HG02852 (cell line): ENCODE results near the gene CHRNA4.

Experiments
- ATAC-seq: cut with Tn5 transposase; IDR thresholded peaks from one replicate; pipeline ENCODE4 v1.9.1; 2021; ENCODE audit warnings: mild to moderate bottlenecking, moderate library complexity; ENCODE audit not compliant: unreplicated experiment

CHRNA4 gene

GRCh38 chr20:63379296-63379695 is 18.1 kb upstream of the CHRNA4 start:
- no peak for ATAC-seq

DNA sequence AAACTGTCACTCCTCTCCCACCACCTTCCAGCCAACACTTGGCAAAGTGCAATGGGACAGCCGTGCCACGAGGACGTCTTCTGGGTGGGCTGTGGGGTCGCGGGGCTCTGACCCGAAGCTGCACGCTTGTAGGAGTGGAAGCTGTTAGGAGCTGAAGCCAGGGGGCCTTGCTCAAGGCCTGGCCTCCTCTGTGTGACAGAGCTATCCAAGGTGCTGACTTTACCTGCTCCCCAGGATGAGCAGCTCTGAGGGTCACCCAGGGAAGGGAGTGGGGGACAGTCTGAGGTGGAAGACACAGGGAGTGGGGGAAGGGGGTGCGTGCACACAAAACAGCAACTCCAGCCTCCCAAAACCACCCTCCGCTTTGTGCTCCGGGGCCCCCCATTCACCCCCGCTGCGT is 17.5 kb upstream of the CHRNA4 start:
- ATAC-seq: no peak

DNA sequence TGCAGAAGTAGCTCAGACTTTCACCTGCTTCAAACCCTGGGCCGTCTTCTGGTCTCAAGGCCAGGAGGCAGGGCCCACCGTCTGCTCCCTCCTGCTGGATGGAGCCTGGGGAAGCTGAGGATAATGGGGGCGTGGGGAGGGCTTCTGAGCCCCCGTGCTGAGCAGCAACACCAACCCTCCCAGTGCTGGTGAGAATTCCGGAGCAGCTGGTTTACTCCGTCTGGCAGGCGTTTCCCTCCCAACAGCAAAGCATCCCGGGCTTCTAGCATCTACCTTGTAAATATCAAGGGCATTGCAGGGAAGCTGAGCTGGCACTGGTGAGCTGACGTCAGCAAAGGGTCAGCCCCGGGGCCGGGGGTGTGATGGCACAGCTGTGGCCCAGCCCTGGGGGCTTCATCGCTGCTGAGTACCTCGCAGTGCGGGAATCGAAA is 16.8 kb upstream of the CHRNA4 start:
- ATAC-seq: no peak

DNA sequence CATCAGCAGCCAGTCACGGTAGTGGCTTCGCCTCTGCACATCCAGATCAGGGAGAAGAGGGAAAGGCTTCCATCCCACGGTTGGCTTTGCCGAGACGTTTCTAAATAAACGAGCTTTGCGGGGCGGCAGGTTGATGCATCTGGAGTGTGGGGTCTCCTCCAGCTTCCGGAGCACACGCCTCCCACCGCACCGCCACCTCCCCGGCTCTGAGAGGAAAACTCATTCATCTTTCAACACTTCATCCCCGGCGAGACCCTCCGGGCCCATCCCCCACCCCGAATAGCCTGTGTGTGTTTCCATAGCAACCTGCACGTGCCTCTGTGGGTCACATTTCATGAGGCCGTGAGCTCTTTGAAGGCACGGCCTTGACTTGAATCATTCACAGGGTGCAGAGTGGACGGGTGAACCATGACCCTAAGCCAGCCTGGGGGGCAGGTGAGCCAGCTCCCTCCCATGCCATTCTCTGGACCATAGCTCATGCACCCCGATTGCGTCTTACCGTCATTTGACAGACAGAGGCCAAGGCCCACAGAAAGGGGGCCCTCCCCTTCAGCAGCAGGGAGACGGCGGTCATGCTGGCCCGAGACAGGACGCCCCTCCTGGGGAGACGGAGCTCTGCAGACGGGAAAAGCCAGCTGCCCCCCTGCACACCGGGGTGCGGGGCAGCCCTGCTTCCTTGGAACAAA is 16.2 kb upstream of the CHRNA4 start:
- no peak for ATAC-seq

DNA sequence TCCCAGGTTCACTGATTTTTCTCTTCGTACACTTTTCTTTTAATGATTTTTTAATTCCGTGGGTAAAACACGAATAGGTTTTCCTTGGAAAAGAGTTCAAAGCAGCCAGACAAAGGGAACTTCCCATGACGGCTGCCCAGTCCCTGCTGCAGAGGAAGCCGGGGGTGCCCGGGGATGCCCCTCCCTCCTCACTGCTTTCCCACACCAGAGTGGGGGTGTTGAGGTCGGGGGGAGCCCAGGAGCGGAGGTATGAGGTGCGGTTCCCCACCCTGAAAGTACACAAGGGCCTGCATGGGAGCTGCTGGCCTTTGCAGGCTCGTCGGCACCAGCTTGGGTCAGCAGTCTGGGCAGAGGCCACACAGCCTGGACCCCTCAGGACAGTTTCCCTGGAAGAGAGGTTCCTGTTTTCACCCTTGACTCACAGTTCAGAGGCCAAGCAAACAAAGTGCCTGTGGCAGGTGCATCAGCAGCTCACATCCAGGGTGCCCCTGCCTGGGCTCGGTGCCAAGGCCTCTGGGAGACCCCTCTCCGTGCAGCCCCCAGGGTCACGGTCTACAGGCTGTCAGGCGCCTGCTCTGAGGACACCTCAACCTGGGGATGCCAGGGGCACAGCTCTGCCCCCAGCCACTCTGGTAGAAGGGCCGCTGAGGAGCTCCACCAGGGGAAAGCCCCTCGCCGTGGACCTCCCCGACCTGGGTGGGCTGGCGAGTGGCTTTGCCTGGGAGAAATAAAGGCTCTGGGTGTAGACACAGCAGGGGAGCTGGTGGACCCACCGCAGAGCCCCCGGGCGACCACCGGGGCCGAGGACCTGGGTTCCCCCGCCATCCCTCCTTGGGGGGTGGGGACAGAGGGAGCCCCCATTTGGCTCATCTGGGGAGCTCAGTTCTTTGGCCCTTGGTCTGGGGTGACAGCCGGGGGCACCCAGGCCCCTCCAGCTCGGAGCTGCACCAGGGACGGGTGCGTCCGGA is 15.4 kb upstream of the CHRNA4 start:
- ATAC-seq: no peak

DNA sequence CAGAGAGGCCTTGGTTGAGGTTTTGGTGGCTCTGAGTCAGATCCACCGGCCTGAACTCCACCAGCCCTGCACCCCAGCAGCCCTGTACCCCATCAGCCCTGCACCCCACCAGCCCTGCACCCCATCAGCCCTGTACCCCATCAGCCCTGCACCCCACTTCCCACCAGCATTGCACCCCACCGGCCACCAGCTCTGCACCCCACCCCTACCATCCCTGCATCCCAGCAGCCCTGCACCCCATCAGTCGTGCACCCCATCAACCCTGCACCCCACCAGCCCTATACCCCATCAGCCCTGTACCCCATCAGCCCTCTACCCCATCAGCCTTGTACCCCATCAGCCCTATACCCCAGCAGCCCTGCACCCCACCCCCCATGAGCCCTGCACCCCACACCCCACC is 14.3 kb upstream of the CHRNA4 start:
- no peak for ATAC-seq

DNA sequence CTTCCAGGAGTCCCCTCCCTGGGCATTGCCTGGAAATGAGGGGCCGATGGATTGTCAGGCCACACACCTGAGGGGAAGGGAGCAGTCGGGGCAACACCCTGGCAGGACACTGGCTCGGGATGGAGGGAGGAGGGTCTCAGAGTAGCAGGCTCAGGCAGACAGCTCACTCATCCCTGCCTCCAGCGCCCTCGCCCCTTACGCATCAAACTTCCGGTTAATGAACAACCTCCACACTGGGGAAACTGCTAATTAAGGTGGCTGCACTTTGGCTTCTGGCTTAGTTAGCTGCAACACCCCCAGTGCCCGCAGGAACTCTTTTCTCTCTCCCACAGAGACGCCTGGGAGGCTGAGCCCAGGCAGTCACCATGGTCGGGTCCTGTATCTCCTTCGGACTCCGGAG is 13.4 kb upstream of the CHRNA4 start:
- ATAC-seq: no peak

DNA sequence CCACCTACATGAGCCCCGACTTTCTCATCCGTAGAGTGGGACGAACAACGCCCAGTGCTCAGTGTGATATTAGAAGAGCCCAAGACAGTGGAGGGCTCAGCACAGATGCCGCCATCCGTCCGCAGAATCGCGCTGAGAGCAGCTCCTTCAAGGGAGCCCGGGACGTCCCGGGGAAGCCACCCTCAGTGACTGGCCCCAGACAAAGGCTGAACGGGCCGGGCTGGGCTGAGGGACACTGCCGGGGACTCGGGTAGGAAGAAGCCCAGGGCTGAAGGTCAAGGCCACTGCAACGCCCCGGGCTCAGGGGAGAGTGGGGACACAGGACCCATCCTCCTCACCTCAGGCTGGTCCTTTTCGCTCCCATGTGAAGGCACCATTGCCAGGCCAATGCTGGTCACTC is 12.8 kb upstream of the CHRNA4 start:
- no peak for ATAC-seq

DNA sequence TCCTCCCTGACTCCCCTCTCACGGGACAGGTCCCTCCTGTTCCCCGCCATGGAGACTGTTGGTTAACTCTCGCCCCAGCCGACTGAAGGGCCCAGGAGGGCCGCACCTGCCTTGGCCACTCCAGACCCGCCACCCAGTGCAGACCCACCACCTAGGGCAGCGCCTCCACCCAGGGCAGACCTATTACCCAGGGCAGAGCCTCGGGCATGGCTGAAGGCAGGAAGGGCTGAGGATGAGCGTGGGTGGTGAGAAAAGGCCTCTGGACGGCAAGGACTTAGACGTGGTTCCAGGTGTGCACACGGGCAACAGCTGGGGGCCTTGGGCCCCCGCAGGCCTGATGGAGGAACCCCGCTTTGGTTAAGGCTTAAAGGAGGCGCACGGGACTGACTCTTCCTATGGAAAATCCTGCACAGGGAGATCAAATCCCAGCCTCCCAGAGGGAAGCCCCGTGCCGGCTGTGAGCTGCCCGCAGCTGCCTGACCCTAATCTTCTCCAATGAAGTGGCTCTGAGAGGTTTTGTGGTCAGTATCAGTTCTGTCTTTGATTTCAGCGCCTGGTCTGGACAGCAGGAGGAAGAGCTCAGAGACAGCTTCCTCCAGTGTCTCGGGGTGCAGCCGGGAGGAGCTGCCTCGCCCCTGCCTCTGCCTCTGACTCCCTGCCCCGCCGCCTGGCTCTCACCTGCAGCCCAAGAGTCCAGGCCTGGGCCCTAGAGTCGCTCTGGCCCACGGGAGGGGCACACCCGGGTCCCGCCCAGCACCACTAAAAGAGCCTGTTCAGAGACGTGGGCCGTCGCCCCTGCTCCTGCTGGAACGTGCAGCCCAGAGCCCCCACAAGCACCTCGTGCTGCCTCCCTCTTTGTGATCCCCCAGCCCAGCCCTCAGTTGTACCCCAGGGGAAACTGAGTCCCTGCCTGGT is 12.1 kb upstream of the CHRNA4 start:
- no peak for ATAC-seq

DNA sequence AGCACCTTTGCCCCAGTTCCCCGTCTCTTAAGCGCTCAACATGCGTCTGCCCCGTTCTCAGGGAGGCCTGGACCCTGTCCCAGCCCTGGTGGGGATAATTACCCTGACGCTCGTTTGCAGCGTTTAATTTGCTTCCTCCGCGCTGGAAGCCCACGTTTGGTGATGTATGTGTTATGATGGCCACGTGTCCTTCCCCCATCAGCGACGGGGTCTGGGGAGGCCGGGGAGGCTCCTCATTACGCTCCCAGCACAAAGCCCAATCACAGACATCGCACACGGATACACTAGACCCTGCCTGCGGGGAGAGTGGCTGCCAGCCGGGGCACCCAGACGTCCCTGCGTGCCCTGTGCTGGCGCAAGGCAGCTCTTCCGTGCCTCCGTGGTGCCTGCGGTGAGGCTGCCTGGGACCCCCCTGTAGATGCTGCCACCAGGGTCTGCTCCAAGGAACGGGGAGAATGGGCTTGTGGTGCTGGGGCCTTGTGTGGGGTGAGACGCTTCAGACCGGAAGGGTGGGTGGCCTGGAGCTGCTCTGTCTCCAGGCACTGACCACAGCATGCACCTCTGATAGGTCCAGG is 10.2 kb upstream of the CHRNA4 start:
- ATAC-seq: no peak

GRCh38 chr20:63370618-63371187 is 9.6 kb upstream of the CHRNA4 start:
- no peak for ATAC-seq

- ATAC-seq: no peak
Observed at GRCh38 chr20:63369724-63370617, 8.8 kb upstream of the CHRNA4 start.

GRCh38 chr20:63369024-63369530 is 7.9 kb upstream of the CHRNA4 start:
- no peak for ATAC-seq

GRCh38 chr20:63368151-63368550 is 7.0 kb upstream of the CHRNA4 start:
- no peak for ATAC-seq

DNA sequence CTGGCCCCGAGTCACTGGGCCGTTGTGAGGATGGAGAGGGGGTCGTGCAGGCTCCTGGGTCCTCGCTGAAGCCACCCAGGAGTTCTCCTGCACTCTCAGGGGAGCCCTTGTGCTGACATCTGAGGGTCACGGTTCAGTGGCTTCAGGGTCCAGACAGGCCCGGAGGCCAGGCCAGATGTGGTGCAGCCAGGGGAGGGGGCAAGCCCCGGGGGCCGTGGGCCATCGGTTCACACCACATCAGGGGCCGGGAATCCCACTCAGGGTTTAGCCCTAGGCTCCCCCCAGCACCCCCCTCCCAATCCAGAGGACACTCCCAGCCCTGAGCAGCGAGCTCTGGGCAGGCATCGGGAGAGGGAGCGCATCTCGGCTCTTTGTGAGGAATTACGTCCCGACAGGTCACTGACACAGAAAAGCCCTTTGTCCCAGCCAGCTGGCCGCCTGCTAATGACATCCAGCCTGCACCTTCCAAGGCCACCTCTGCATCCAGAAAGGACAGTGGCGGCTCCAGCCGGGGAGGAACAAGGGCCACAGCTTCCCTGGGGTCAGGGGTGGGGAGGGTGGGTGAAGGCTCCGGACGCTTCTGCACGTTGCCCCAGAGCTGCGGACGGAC is 6.4 kb upstream of the CHRNA4 start:
- ATAC-seq: no peak

- ATAC-seq: no peak
Observed at GRCh38 chr20:63366390-63367365, 5.5 kb upstream of the CHRNA4 start.

DNA sequence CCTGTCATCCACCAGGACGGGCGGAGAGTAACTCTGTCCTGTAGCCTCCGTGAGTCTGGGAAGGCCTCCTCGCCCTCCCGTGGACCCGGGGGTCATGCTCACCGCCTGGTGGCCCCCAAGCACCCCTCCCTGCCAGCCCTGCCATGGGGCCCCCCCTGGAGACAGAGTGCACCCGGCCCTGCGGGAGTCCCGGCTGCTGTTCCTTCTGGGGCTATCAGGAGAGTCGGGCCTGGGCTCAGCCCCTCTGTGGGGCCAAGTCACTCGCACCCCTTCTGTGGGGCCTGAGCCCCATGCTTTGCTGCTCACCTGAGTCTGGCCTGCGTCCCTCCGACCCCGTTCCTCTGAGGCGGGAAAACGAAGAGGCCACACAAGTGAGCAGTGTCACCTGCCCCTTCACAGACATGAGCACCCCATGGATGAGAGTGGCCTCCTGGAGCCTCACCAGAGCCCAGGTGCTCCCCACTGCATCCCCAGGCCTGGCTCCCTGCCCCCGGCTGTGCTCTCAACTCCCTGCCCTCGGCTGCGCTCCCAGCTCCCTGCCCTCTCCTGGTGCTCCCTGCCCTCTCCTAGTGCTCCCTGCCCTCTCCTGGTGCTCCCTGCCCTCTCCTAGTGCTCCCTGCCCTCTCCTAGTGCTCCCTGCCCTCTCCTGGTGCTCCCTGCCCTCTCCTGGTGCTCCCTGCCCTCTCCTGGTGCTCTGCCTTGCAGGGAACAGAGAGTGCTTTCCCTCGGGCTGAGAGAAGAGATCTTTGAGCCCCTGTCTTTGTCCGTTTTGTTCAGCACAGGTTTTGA is 4.6 kb upstream of the CHRNA4 start:
- no peak for ATAC-seq
